ENCODE results near the gene RHOF.
A peak's percentile ranks its signal among the peaks of the same experiment; 100 is the strongest.

Gene RHOF

GRCh38 chr12:121819212-121819949 lies 25.9 kb upstream of the RHOF start:
- no peak for DNase-seq

GRCh38 chr12:121817648-121818043 lies 24.2 kb upstream of the RHOF start:
- DNase-seq: no peak

- no peak for DNase-seq
Observed at GRCh38 chr12:121816925-121817647, 23.6 kb upstream of the RHOF start.

DNA sequence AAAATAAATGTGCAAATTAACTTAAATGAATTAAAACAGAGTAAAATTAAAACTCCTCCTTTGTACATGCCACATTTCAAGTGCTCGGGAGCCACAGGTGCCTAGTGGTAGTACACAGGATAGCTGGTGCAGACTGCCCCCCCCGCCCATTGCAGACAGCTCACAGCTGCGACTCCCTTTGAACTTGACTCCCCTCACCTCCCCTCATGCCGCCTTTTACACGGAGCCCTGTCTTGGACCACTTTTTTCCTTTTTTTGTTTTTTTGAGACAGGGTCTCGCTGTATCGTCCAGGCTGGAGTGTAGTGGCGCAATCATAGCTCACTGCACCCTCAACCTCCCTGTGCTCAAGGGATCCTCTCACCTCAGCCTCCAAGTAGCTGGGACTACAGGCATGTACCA lies 21.8 kb upstream of the RHOF start:
- DNase-seq: no peak

GRCh38 chr12:121814429-121815119 lies 21.1 kb upstream of the RHOF start:
- DNase-seq: no peak

- DNase-seq: no peak
Observed at GRCh38 chr12:121813951-121814350, 20.5 kb upstream of the RHOF start.

DNA sequence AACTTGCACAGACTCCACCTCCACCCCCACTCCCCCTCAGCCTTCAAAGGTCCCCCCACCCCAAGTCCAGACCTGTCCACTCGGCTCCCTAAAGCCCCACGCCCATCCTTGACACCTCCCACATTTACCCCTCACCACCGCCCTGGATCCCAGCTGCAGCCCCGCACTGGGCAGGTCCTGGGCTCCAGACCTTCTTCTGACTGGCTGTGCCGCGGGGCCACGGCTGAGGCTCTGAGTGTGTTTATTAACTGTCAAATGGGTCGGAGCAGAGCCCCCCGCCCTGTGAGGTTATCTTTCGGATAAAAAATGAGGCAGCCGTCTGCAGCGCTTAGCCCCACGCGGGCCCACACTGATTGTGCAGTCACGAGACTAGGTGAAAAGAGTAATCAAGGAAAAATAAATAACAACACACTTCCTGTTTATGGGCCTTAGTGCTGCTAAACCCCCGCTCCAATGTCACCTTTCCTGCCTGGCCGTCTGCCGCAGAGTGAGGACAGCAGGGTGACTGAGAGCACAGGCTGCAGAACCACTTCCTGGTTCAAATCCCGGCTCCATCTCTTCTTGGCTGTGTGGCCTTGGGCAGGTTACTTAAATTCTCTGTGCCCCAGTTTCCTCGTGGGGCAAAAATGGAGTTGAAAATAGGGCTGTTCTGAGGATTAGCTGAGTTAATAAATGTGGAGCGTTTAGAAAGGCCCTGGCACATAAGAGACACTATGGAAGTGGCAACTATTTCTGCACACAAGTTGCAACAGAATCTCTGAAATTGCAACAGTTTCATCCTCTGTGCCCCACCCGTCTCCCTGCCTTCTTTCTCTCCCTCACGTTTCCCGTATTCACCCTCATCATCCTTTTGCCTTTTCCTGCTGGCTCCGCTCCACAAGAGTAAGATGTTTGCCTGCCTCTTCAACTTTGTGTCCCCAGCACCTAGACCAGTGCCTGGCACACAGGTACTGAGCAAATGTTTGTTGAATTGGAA lies 19.7 kb upstream of the RHOF start:
- peak; percentile 62 for DNase-seq

DNA sequence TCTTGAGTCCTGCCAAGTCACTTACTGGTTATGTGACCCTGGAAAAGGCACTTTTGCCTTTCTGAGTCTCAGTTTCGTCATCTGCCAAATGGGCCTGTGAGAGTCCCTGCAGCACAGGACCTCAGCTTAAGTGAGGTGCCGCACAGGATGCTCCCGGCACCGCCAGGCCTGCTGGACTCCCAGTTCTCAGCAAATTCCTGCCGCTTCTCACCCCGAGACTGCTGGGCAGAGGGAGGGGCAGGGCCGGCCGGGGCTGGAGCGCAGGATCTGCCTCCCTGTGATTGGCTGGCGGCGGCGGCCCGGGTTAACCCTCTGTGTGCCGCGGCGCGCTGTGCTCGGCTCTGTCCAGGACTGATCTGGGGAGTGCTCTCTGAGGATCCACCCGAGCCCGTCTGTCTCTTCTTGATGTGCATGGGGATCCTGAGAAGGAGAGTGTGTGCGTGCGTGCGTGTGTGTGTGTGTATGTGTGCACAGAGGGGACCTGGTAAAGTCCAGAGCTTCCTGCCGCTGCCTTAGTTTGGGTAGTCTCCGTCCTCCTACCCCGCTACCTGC lies 18.9 kb upstream of the RHOF start:
- DNase-seq: peak; percentile 52

- peak; percentile 56 for DNase-seq
Observed at GRCh38 chr12:121811434-121812319, 18.2 kb upstream of the RHOF start.

DNA sequence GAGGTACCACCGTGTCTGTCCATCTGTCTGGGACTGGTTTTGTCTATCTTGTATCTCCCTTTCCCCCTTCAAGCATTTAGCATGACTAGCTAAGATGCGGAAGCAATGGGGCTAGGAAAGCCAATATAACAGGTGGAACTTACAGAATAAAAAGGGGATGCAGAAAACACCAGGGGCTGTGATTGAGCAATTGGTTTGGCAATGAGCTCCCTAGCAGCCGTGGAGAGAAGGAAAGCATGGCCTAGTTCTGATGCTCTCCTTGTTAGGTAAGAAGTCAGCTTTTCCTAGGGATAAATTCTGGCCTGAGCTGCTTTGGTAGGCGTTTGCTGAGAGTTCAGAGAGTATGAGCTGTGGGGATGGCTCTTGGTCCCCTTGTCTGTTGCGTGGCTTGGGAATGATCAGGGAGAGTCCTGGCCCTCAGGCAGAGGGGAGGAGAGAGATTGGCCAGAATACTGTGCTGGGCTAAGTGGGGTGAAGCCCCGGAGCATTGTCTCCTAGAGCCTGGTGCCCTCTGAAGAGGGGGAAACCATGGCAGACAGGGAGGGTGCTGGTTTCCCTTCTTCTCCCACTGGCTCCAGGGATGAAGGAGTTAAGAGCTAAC lies 17.4 kb upstream of the RHOF start:
- DNase-seq: no peak

DNA sequence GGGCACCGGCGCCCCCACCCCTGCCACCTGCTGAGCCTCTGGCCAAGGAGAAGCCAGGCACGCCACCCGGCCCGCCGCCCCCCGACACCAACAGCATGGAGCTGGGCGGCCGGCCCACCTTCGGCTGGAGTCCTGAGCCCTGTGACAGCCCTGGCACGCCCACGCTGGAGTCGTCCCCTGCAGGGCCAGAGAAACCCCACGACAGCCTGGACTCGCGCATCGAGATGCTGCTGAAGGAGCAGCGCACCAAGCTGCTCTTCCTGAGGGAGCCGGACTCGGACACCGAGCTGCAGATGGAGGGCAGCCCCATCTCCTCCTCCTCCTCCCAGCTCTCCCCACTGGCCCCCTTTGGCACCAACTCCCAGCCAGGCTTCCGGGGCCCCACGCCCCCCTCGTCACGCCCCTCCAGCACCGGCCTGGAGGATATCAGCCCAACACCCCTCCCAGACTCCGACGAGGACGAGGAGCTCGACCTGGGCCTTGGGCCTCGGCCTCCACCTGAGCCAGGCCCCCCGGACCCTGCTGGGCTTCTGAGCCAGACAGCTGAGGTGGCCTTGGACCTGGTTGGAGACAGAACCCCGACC lies 16.8 kb upstream of the RHOF start:
- no peak for DNase-seq

DNA sequence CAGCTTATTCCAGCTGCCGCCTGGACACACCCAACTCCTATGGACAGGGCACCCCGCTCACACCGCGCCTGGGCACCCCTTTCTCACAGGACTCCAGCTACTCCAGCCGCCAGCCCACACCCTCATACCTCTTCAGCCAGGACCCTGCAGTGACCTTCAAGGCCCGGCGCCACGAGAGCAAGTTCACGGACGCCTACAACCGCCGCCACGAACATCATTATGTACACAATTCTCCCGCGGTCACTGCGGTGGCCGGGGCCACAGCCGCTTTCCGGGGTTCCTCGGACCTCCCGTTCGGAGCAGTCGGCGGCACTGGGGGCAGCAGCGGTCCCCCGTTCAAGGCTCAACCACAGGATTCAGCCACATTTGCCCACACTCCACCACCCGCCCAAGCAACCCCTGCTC lies 16.2 kb upstream of the RHOF start:
- no peak for DNase-seq

- DNase-seq: no peak
Observed at GRCh38 chr12:121808623-121809022, 15.1 kb upstream of the RHOF start.

DNA sequence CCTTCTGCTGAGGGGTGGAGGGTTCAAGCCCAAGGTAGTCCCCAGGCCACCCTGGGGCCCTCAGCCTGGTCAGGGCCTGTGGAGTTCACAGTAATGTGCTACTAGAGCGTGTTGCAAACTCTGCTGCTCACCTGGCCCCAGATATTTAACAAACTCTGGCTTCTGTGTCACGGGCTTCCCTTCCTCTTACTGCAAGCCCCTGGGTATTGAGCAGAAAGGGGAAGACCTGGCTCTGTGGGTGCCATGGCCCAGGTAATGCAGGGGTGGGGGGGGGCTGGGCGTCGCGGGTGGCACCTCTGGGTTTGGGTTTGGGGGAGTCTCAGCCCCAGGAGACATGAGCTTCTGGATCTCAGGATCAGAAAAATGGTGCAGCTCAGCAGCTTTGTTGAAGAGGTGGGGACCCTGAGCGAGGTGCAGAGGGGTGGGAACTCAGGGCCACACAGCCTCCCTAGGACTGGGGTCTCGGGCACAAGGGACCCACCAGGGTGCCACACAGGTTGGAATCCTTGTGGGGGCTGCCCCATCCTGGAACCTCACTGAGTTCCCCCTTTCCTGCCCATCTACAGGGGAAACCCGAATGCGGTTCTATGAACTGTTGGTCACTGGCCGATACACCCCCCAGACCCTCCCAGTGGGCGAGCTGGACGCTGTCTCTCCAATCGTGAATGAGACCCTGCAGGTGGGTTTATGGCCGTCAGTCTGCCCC lies 14.3 kb upstream of the RHOF start:
- DNase-seq: no peak

- no peak for DNase-seq
Observed at GRCh38 chr12:121806546-121807423, 13.3 kb upstream of the RHOF start.

- no peak for DNase-seq
Observed at GRCh38 chr12:121806009-121806545, 12.6 kb upstream of the RHOF start.

- no peak for DNase-seq
Observed at GRCh38 chr12:121805171-121806008, 11.9 kb upstream of the RHOF start.
